Keratinocyte (primary cell): Measurements from ENCODE around the gene HBG2. TPM values are rescaled to one million over a fixed set of nuclear protein-coding genes. Genes with fewer than 3 reads are reported as not detected.

Experiments
- DNase-seq: peaks from one replicate; pipeline ENCODE4 v3.0.0-alpha.2; 2011; ENCODE audit warnings: low read depth, missing footprints, low spot score
- FAIRE-seq: peaks from 2 replicates; lab custom pipeline; 2011; peaks lifted over from hg19 to GRCh38; lab: Jason Lieb, UNC
- H2AFZ ChIP-seq: 2 replicates; pipeline ENCODE4 v1.6.0; 2012; ENCODE audit warnings: low read length, control low read depth, inconsistent platforms; ENCODE audit not compliant: control insufficient read depth
- H3K27ac ChIP-seq: 2 replicates; pipeline ENCODE4 v1.5.1; 2011; ENCODE audit warnings: low read length; ENCODE audit not compliant: control insufficient read depth, insufficient read depth
- H3K27me3 ChIP-seq: 3 replicates; pipeline ENCODE4 v1.6.0; 2011; ENCODE audit warnings: low read length; ENCODE audit not compliant: control insufficient read depth, insufficient read depth; ENCODE audit errors: extremely low read depth
- H3K36me3 ChIP-seq, 2 experiments: 2 replicates in 1 of 2; 3 replicates in 1 of 2; pipeline ENCODE4 v1.5.1; 2011; ENCODE audit warnings: low read length in 2 of 2, mild to moderate bottlenecking in 1 of 2; ENCODE audit not compliant: control insufficient read depth in 2 of 2, insufficient read depth in 2 of 2; ENCODE audit errors: extremely low read depth in 1 of 2
- H3K4me1 ChIP-seq: 3 replicates; pipeline ENCODE4 v1.5.1; 2011; ENCODE audit warnings: low read length; ENCODE audit not compliant: control insufficient read depth, insufficient read depth; ENCODE audit errors: extremely low read depth
- H3K4me2 ChIP-seq: 3 replicates; pipeline ENCODE4 v1.6.0; 2011; ENCODE audit warnings: low read depth, low read length; ENCODE audit not compliant: control insufficient read depth, insufficient read depth; ENCODE audit errors: extremely low read depth
- H3K4me3 ChIP-seq, 3 experiments: fragments of 200-600 bp in 1 of 3; sonication (generic) in 1 of 3; 2 replicates in 2 of 3; 3 replicates in 1 of 3; pipeline ENCODE4 v1.5.1; 2011 to 2016; ENCODE audit warnings: low read length in 3 of 3, mild to moderate bottlenecking in 3 of 3, control low read depth in 2 of 3, inconsistent platforms in 1 of 3, low read depth in 1 of 3, mixed read lengths in 1 of 3, mixed run types in 1 of 3, moderate library complexity in 1 of 3; ENCODE audit not compliant: control insufficient read depth in 2 of 3, insufficient read depth in 2 of 3; ENCODE audit errors: extremely low read depth in 1 of 3
- H3K79me2 ChIP-seq: 2 replicates; pipeline ENCODE4 v1.6.0; 2012; ENCODE audit warnings: low read length; ENCODE audit not compliant: control insufficient read depth, insufficient read depth
- H3K9ac ChIP-seq: 3 replicates; pipeline ENCODE4 v1.6.0; 2011; ENCODE audit warnings: low read length; ENCODE audit not compliant: control insufficient read depth, insufficient read depth; ENCODE audit errors: extremely low read depth
- H3K9me1 ChIP-seq: 3 replicates; pipeline ENCODE4 v1.6.0; 2011; ENCODE audit warnings: low read length; ENCODE audit not compliant: control insufficient read depth, insufficient read depth; ENCODE audit errors: extremely low read depth
- H3K9me3 ChIP-seq: 2 replicates; pipeline ENCODE4 v1.5.1; 2012; ENCODE audit warnings: low read depth, low read length; ENCODE audit not compliant: control insufficient read depth
- H4K20me1 ChIP-seq: 3 replicates; pipeline ENCODE4 v1.6.0; 2011; ENCODE audit warnings: low read length; ENCODE audit not compliant: control insufficient read depth, insufficient read depth; ENCODE audit errors: extremely low read depth
- EZH2 ChIP-seq: IDR thresholded peaks from one replicate; pipeline ENCODE4 v1.6.1; 2012; ENCODE audit warnings: inconsistent platforms, mild to moderate bottlenecking, low read length, moderate library complexity
- dilution Hi-C: fragments of 300-500 bp; cut with MboI; formaldehyde crosslinking; loops from one replicate; pipeline ENCODE4 v1.7.0; 2020; ENCODE audit warnings: low sequenced_read_pairs; ENCODE audit not compliant: extremely low pct_ligation_motif_present
- polyA plus RNA-seq, 5 experiments: library from polyadenylated mRNA; depleted of rRNA in 3 of 5; stranded (reverse) in 3 of 5; stranded (forward) in 1 of 5; unstranded in 1 of 5; fragments of >200 nt; gene quantifications; 1 replicate in 1 of 5; 2 replicates in 3 of 5; 3 replicates in 1 of 5; pipeline versions ENCODE4 v1.2.1 to v1.2.3, GENCODE V29; 2011 to 2012; ENCODE audit warnings: missing spikeins in 2 of 5, low read depth in 1 of 5, low replicate concordance in 1 of 5
- TF ChIP-seq, protein P1 (sequence below), 3 experiments: IDR thresholded peaks in 1 of 3; conservative IDR thresholded peaks in 1 of 3; optimal IDR thresholded peaks in 1 of 3; 2 replicates in 2 of 3; 3 replicates in 1 of 3; pipeline versions ENCODE3 to v1.5.1; 2011; ENCODE audit warnings: low read length in 3 of 3, mild to moderate bottlenecking in 3 of 3, moderate library complexity in 2 of 3, control low read depth in 1 of 3, inconsistent platforms in 1 of 3; ENCODE audit not compliant: insufficient read depth in 2 of 3; ENCODE audit errors: extremely low read depth in 1 of 3

HBG2 gene
- polyA plus RNA-seq, 1 donor (not counting 4 experiments of a cell fraction or from before 2014, with no cell fraction given) = 0.73 TPM

DNA sequence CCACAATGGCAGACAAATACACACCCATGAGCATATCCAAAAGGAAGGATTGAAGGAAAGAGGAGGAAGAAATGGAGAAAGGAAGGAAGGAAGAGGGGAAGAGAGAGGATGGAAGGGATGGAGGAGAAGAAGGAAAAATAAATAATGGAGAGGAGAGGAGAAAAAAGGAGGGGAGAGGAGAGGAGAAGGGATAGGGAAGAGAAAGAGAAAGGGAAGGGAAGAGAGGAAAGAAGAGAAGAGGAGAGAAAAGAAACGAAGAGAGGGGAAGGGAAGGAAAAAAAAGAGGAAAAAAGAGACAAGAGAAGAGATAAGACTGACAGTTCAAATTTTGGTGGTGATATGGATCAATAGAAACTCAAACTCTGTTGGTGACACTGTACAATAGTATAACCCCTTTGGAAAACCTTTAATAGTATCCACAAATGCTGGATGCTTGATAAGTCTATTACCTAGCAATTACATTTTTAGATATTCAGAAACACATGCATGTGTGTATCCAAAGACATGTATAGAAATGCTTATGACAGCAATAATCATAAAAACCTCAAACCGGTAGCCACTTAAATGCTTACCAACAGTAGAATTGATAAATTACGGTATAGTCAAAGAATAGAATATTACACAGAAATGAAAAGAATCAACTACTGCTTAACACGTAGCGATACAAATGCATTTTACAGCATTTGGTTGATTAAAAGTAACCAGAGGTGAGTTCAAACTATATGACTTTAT lies 19.1 kb downstream of the HBG2 start:
- H3K36me3 ChIP-seq = no peaks in the 10 kb centered on the region
- FAIRE-seq (no peak), DNase-seq (no peak)
- H3K4me1 ChIP-seq = no peaks in the 10 kb centered on the region
- H3K79me2 ChIP-seq = no peaks in the 10 kb centered on the region
- TF ChIP-seq EZH2 = no peak
- TF ChIP-seq, protein P1, sequence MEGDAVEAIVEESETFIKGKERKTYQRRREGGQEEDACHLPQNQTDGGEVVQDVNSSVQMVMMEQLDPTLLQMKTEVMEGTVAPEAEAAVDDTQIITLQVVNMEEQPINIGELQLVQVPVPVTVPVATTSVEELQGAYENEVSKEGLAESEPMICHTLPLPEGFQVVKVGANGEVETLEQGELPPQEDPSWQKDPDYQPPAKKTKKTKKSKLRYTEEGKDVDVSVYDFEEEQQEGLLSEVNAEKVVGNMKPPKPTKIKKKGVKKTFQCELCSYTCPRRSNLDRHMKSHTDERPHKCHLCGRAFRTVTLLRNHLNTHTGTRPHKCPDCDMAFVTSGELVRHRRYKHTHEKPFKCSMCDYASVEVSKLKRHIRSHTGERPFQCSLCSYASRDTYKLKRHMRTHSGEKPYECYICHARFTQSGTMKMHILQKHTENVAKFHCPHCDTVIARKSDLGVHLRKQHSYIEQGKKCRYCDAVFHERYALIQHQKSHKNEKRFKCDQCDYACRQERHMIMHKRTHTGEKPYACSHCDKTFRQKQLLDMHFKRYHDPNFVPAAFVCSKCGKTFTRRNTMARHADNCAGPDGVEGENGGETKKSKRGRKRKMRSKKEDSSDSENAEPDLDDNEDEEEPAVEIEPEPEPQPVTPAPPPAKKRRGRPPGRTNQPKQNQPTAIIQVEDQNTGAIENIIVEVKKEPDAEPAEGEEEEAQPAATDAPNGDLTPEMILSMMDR (optimal IDR thresholded peaks at IDR 0.05 in 1 of 3, IDR thresholded peaks at IDR 0.05 in 1 of 3, conservative IDR thresholded peaks at IDR 0.05 in 1 of 3; ENCODE audit: extremely low read depth in 1 of 3, insufficient read depth in 2 of 3, low read length in 3 of 3) = no peak
- no peaks in the 10 kb centered on the region for H3K27me3 ChIP-seq
- no peak overlapping the region for H2AFZ ChIP-seq
- H3K9me1 ChIP-seq = no peaks in the 10 kb centered on the region
- no peak overlapping the region for H3K9ac ChIP-seq
- H3K9me3 ChIP-seq = no peaks in the 10 kb centered on the region
- H3K4me2 ChIP-seq = no peak overlapping the region
- no peaks in the 10 kb centered on the region for H4K20me1 ChIP-seq
- dilution Hi-C loops = no loop called here
- H3K4me3 ChIP-seq = no peak overlapping the region
- H3K27ac ChIP-seq = no peak overlapping the region

DNA sequence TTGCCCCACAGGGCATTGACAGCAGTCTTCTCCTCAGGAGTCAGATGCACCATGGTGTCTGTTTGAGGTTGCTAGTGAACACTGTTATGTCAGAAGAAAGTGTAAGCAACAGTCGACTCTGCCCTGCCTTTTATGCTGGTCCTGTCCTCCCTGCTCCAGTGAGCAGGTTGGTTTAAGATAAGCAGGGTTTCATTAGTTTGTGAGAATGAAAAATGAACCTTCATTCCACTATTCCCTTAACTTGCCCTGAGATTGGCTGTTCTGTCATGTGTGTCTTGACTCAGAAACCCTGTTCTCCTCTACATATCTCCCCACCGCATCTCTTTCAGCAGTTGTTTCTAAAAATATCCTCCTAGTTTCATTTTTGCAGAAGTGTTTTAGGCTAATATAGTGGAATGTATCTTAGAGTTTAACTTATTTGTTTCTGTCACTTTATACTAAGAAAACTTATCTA lies 20.2 kb downstream of the HBG2 start, which contains the start of gene HBD:
Gene HBD (minus strand): TSS at position 103 of the 454 bp plus-strand sequence. CDS start 50 bp downstream, at position 53.
- no peak within 1 kb of the TSS for H3K27ac ChIP-seq
- DNase-seq = no peak
- H3K4me2 ChIP-seq = no peak within 1 kb of the TSS
- no peaks in the 10 kb centered on the region for H4K20me1 ChIP-seq
- no peaks in the 10 kb centered on the region for H3K4me1 ChIP-seq
- no peak within 1 kb of the TSS for H3K4me3 ChIP-seq
- TF ChIP-seq EZH2 = no peak
- TF ChIP-seq, protein P1 (optimal IDR thresholded peaks at IDR 0.05 in 1 of 3, IDR thresholded peaks at IDR 0.05 in 1 of 3, conservative IDR thresholded peaks at IDR 0.05 in 1 of 3; ENCODE audit: extremely low read depth in 1 of 3, insufficient read depth in 2 of 3, low read length in 3 of 3) = no peak
- no peaks in the 10 kb centered on the region for H3K27me3 ChIP-seq
- no peak within 1 kb of the TSS for H3K9ac ChIP-seq
- dilution Hi-C loops = no loop called here
- no peak within 1 kb of the TSS for H2AFZ ChIP-seq
- no peaks in the 10 kb centered on the region for H3K9me1 ChIP-seq
- no peaks in the 10 kb centered on the region for H3K36me3 ChIP-seq
- H3K79me2 ChIP-seq = no peaks in the 10 kb centered on the region
- no peaks in the 10 kb centered on the region for H3K9me3 ChIP-seq
- FAIRE-seq = no peak
